ENCODE results near the gene NAPB. TPM values are rescaled to one million over a fixed set of nuclear protein-coding genes. Genes with fewer than 3 reads are reported as not detected.

The NAPB gene
- total RNA-seq, 1 donor: 7.4 TPM

GRCh38 chr20:23438661-23439060 lies 17.4 kb upstream of the NAPB start:
- no peak for DNase-seq (ENCODE audit: low read depth)
- TF ChIP-seq, protein P1, sequence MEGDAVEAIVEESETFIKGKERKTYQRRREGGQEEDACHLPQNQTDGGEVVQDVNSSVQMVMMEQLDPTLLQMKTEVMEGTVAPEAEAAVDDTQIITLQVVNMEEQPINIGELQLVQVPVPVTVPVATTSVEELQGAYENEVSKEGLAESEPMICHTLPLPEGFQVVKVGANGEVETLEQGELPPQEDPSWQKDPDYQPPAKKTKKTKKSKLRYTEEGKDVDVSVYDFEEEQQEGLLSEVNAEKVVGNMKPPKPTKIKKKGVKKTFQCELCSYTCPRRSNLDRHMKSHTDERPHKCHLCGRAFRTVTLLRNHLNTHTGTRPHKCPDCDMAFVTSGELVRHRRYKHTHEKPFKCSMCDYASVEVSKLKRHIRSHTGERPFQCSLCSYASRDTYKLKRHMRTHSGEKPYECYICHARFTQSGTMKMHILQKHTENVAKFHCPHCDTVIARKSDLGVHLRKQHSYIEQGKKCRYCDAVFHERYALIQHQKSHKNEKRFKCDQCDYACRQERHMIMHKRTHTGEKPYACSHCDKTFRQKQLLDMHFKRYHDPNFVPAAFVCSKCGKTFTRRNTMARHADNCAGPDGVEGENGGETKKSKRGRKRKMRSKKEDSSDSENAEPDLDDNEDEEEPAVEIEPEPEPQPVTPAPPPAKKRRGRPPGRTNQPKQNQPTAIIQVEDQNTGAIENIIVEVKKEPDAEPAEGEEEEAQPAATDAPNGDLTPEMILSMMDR (IDR thresholded peaks at IDR 0.05; ENCODE audit: insufficient read depth, low read length): no peak
- no peak overlapping the region for H3K4me3 ChIP-seq (ENCODE audit: low read depth, low read length)

GRCh38 chr20:23437126-23437899 lies 16.0 kb upstream of the NAPB start:
- TF ChIP-seq, protein P1 (IDR thresholded peaks at IDR 0.05; ENCODE audit: insufficient read depth, low read length): no peak
- DNase-seq (ENCODE audit: low read depth): no peak
- no peak overlapping the region for H3K4me3 ChIP-seq (ENCODE audit: low read depth, low read length)

DNA sequence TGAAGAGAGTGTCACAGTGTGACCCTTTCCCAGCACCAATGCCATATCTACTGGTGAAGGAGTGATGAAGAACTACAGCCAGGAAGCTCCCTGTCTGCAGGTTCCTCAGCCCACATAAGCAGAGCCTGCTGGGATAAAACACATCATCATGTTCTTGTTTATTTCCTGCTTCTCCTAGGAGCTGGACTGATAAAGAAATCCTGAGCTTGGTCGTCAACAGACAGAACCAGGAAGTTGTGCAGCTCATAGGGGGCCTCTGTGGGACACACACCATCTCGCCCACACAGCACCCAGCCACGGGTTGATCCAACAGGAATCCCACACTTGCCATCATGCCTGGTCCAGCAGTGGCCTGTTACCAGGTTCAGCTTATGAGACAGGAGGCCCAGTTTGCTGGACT lies 15.4 kb upstream of the NAPB start:
- DNase-seq (ENCODE audit: low read depth): no peak
- no peak overlapping the region for H3K4me3 ChIP-seq (ENCODE audit: low read depth, low read length)
- TF ChIP-seq, protein P1 (IDR thresholded peaks at IDR 0.05; ENCODE audit: insufficient read depth, low read length): no peak

DNA sequence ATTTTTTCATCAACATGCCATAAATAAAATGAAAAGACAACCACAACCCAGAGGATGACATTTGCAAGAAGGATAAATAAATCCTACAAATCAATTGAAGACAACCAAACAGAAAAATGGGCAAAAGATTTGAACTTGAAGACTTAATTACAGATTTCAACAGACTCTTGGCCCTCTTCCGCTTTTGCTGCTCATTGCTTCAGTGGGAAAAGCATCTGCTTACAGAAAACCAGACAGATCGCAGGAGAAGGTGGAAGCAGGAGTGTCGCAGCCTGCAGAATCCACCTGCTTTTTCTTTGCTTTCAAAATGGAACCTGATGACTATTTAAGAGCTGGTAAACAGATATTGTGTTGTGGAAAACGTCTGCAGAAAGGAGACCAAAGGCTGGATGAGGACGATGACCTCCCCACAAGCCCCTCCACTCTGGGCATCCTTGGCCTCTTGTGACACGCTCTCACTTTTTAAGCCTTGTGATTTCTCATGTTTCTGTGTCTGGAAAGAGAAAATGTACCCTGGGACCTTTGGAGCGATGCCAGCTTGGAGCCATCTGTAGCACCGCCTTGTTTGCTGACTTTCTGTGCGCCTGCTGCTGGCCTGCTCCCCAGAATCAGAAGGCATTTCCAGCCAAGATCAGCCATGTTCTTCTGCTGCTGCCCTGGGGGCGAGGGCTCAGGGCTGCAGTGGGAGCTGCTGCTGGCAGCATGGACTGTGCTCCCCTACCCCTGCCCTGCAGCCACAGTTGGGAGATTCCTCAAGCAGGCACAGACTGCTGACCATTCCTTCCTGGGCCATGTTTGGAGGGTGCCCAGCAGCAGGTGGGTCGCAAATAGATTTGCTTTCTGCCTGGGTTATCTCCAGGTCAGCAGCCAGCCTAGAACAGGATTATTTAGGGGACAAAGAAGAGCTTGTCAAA lies 14.6 kb upstream of the NAPB start:
- no peak for DNase-seq (ENCODE audit: low read depth)
- H3K4me3 ChIP-seq (ENCODE audit: low read depth, low read length): no peak overlapping the region
- TF ChIP-seq, protein P1 (IDR thresholded peaks at IDR 0.05; ENCODE audit: insufficient read depth, low read length): no peak

DNA sequence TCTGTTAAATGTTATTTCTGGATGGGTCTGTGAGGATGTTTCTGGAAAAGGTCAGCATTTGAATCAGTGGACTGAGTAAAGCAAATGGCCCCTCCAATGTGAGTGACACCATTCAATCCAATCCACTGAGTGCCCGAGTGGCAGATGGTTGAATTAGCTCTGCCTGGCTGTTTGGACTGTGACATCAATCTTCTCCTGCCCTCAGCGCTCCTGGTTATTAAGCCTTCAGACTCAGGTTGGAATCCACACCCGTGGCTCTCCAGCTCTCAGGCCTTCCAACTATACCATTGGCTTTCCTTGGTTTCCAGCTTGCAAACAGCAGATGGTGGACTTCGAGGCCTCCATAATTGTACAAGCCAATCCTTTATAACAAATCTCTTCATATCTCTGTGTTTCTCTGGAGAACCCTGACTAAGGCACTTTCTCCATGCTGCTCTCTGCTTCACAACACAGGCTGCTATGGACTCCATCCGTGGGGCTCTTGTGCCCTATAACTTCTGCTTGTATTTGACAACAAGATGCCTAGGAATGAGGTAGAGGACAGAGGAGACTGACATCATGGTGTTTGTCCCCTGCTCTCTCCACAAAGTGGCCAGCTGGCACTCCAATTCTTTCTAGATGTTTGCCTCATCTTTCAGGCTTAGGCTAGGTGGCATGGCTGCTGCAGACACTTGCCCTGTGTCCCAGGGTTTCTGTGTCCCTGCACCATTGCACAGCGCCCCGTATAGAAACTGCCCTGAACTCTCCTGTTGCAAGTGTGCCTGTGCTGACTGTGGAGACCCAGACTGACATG lies 13.4 kb upstream of the NAPB start:
- no peak for DNase-seq (ENCODE audit: low read depth)
- H3K4me3 ChIP-seq (ENCODE audit: low read depth, low read length): no peak overlapping the region
- TF ChIP-seq, protein P1 (IDR thresholded peaks at IDR 0.05; ENCODE audit: insufficient read depth, low read length): no peak

DNA sequence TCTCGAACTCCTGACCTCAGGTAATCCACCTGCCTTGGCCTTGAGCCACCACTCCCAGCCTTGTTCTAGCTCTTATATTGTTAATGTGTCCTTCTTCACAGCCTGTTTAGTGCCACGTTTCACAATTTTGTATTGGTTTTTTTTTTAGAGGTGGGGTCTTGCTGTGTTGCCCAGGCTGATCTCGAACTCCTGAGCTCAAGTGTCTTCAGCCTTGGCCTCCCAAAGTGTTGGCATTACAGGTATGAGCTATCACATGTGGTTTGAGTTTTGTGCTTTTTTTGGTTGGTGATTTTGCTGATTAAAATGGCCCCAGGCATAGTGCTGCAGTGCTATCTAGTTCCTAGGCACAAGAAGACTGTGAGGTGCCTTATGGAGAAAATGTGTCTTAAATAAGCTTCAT lies 12.3 kb upstream of the NAPB start:
- H3K4me3 ChIP-seq (ENCODE audit: low read depth, low read length): no peak overlapping the region
- TF ChIP-seq, protein P1 (IDR thresholded peaks at IDR 0.05; ENCODE audit: insufficient read depth, low read length): no peak
- DNase-seq (ENCODE audit: low read depth): no peak

Data from fibroblast of the aortic adventitia (primary cell).